Lower leg skin (tissue), 4 donors: ENCODE measurements around the gene DNAH1. TPM values are rescaled to one million over a fixed set of nuclear protein-coding genes. Genes with fewer than 3 reads are reported as not detected.

ENCODE experiments used
- DNase-seq, 2 donors: peaks; one replicate each; pipeline ENCODE4 v3.0.0-alpha.2; 2019; ENCODE audit warnings: low spot score in 2 of 2
- H3K4me3 ChIP-seq: fragments of 200-600 bp; sonication (generic); 2 replicates; pipeline ENCODE4 v1.5.1; 2017; ENCODE audit warnings: mild to moderate bottlenecking, low read depth; ENCODE audit not compliant: poor library complexity, severe bottlenecking
- POLR2A ChIP-seq, 2 donors: fragments of 450-650 bp; IDR thresholded peaks; one replicate each; pipeline ENCODE4 v1.6.1; 2016 to 2017; ENCODE audit warnings: antibody characterized with exemption in 2 of 2, mild to moderate bottlenecking in 1 of 2, moderate library complexity in 1 of 2
- WGBS, 2 donors: methylation state at CpG; one replicate each; pipeline ENCODE4 v1.1.5; 2018; 5-methylcytosine and 5-hydroxymethylcytosine counted together
- intact Hi-C: fragments of 100-400 bp; cut with DNase I; formaldehyde crosslinking; loops from one replicate; pipeline ENCODE4 v1.15.0; 2023; ENCODE audit warnings: low total_unique reads
- total RNA-seq, 4 donors: library from RNA; depleted of rRNA; stranded (reverse); fragments of >200 nt; gene quantifications; one replicate each; pipeline ENCODE4 v1.1.0, GENCODE V29; 2016
- TF ChIP-seq, protein P1 (sequence below), 3 donors: fragments of 450-650 bp; IDR thresholded peaks; one replicate each; pipeline ENCODE4 v1.5.1; 2016; ENCODE audit warnings: antibody characterized with exemption in 3 of 3, mild to moderate bottlenecking in 3 of 3, moderate library complexity in 2 of 3

DNAH1 gene
- total RNA-seq, 4 donors from 2014 or later, result 2.0 to 5.9 (median 5.0) TPM

GRCh38 chr3:52293491-52294319 lies 22.4 kb upstream of the DNAH1 start:
- no peak for DNase-seq
- H3K4me3 ChIP-seq, result no peak overlapping the region
- TF ChIP-seq POLR2A (IDR thresholded peaks at IDR 0.05), result no peak
- TF ChIP-seq, protein P1, sequence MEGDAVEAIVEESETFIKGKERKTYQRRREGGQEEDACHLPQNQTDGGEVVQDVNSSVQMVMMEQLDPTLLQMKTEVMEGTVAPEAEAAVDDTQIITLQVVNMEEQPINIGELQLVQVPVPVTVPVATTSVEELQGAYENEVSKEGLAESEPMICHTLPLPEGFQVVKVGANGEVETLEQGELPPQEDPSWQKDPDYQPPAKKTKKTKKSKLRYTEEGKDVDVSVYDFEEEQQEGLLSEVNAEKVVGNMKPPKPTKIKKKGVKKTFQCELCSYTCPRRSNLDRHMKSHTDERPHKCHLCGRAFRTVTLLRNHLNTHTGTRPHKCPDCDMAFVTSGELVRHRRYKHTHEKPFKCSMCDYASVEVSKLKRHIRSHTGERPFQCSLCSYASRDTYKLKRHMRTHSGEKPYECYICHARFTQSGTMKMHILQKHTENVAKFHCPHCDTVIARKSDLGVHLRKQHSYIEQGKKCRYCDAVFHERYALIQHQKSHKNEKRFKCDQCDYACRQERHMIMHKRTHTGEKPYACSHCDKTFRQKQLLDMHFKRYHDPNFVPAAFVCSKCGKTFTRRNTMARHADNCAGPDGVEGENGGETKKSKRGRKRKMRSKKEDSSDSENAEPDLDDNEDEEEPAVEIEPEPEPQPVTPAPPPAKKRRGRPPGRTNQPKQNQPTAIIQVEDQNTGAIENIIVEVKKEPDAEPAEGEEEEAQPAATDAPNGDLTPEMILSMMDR (IDR thresholded peaks at IDR 0.05), result no peak
- WGBS, 2 donors, result 91 to 93% methylated on average over 16 to 17 of the region's 17 CpGs
- intact Hi-C loops, result no loop called here

DNA sequence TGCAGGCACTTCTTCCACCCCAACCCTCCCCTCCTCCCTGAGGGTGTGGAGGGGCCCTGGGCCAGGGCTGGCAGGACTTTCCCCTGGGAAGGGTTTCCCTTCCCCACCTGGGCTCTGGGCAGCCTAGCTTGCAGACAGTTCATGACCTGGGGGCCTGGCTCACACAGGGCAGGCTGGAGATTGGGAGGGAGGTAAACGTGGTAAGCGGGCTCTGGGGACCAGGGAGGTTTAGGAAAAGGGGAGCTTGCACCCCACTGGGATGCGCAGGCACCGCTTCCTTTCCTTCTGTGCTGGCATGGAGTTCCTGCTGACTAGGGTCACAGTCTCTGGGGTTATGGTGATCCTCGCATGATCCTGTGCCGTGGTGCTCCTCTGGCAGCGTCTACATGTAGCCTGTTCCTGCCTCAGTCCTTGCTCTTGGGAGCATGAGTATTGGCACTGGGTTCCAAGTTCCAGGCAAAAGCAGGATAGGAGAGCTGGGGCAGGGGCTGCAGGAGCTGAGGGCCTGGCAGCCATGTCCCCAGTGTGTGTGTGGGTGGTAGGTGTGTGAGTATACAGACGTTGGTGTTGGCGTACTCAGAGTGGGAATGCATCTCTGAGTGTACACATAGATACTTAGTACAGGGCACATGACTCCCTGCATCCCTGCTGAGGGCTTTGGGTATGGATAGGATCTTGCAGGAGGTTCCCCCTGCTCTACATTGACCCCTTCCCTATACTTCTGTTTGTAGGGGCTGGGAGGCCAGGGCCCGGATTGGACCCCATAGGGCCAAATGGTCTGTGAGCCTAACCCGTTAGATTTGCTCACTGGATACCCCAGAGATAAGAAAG lies 21.6 kb upstream of the DNAH1 start:
- DNase-seq, result no peak
- intact Hi-C loops, result no loop called here
- WGBS, 2 donors, result 74 to 86% methylated on average over 11 of the region's 11 CpGs
- no peak overlapping the region for H3K4me3 ChIP-seq
- no peak for TF ChIP-seq POLR2A (IDR thresholded peaks at IDR 0.05)
- TF ChIP-seq, protein P1 (IDR thresholded peaks at IDR 0.05), result no peak

DNA sequence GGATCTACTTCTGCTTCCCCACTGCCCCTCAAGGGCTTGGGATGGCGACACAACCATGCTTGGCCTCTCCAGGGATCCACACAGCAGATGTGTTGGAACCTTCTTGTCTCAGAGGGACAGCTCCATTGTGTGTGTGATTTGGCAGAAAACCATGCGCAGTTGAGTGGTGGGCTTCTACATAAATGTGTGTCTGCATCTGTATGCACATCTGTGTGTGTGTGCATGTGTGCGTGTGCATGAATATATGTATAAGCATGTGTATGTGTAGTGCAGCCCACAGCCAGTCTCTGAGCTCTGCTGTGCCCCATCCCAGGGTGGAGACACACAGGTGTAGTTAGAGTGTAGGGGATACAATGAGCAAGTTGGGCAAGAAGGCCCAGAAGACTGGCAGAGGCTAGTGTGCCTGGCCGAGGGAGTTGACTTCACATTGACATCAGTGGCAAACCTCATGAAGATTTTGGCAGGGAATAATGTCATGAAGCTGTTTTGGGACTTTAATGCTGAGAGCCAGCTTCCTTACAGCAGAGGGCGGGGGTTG lies 20.4 kb upstream of the DNAH1 start:
- TF ChIP-seq, protein P1 (IDR thresholded peaks at IDR 0.05), result no peak
- TF ChIP-seq POLR2A (IDR thresholded peaks at IDR 0.05), result no peak
- 88 to 93% methylated on average over 5 of the region's 5 CpGs for WGBS, 2 donors
- H3K4me3 ChIP-seq, result no peak overlapping the region
- DNase-seq, result no peak
- intact Hi-C loops, result no loop called here

- 82 to 84% methylated on average over 11 of the region's 11 CpGs for WGBS, 2 donors
- TF ChIP-seq, protein P1 (IDR thresholded peaks at IDR 0.05), result no peak
- no peak for TF ChIP-seq POLR2A (IDR thresholded peaks at IDR 0.05)
- no peak overlapping the region for H3K4me3 ChIP-seq
- intact Hi-C loops, result no loop called here
- no peak for DNase-seq
These were observed 18.6 kb upstream of the DNAH1 start for GRCh38 chr3:52297242-52298148.
